ENCODE measurements around the gene DMXL2.

GRCh38 chr15:51672155-51672687 is 49.6 kb upstream of the DMXL2 start:
- TF ChIP-seq CTCF (IDR thresholded peaks at IDR 0.05), result no peak
- TF ChIP-seq POLR2A (IDR thresholded peaks at IDR 0.05), result no peak
